ENCODE measurements around the gene CORO1C. TPM values are rescaled to one million over a fixed set of nuclear protein-coding genes. Genes with fewer than 3 reads are reported as not detected.

Gene CORO1C
- total RNA-seq, 1 experiment from 2014 or later = 195 TPM

GRCh38 chr12:108730365-108731104 is 783 bp downstream of the CORO1C start:
- Mint-ChIP-seq H3K4me3 (ENCODE audit: unreplicated experiment) (peak overlapping the region; percentile 95), H3K27me3 (ENCODE audit: insufficient read depth, unreplicated experiment) (no peaks in the 10 kb centered on the region), H3K27ac (ENCODE audit: unreplicated experiment) (peak overlapping the region; percentile 99), H3K36me3 (ENCODE audit: insufficient read depth, unreplicated experiment) (peaks cover 38% of the 10 kb centered on the region), H3K4me1 (ENCODE audit: low read depth, unreplicated experiment) (peaks cover 20% of the 10 kb centered on the region), H3K9me3 (ENCODE audit: unreplicated experiment) (no peaks in the 10 kb centered on the region)
- Histone ChIP-seq H3K36me3 (ENCODE audit: control insufficient read depth, insufficient read depth, low read length) (no peaks in the 10 kb centered on the region; the same call in 1 of the 2 replicates), H3K27me3 (replicated peaks; ENCODE audit: control insufficient read depth, insufficient read depth, low read length) (no peaks in the 10 kb centered on the region), H3K9me3 (no peaks in the 10 kb centered on the region), H3K4me1 (peaks cover 45% of the 10 kb centered on the region), H3K4me3 (ENCODE audit: low read depth, low read length) (peak overlapping the region; percentile 85)
- ChIA-PET POLR2A (interaction anchor here (0.5 to 1.1 kb wide), 5 partner anchors 13 to 197 kb away, joined by 4 to 11 read pairs (median 6); no protein-coding TSS in a partner anchor), CTCF (interaction anchor here (1.3 kb wide), 1 partner anchor 66 kb away, joined by 5 read pairs; no protein-coding TSS in a partner anchor)
- no peak for TF ChIP-seq CTCF (IDR thresholded peaks at IDR 0.05; ENCODE audit: insufficient read depth in 1 of 2, low read depth in 1 of 2, low read length in 1 of 2, severe bottlenecking in 1 of 2, unreplicated experiment in 1 of 2)
- intact Hi-C loops (cut with micrococcal nuclease; ENCODE audit: unreplicated experiment) = loop anchor here (2.0 to 5.0 kb wide), 3 partner anchors 37 to 168 kb away; partner anchors contain the start of gene ISCU
- no TSS peak for BruUV-seq (replicated peaks)
- DNase-seq = peak; percentile 76 to 81

- Histone ChIP-seq H3K36me3 (ENCODE audit: control insufficient read depth, insufficient read depth, low read length) (no peaks in the 10 kb centered on the region; the same call in 1 of the 2 replicates), H3K4me1 (peaks cover 50% of the 10 kb centered on the region), H3K27me3 (replicated peaks; ENCODE audit: control insufficient read depth, insufficient read depth, low read length) (no peaks in the 10 kb centered on the region), H3K9me3 (no peaks in the 10 kb centered on the region), H3K4me3 (ENCODE audit: low read depth, low read length) (peak overlapping the region; percentile 85)
- peak overlapping the region; percentile 99 for H3K27ac Mint-ChIP-seq (ENCODE audit: unreplicated experiment)
- no peak for DNase-seq
- CTCF ChIA-PET = interaction anchor here (1.3 kb wide), 1 partner anchor 65 kb away, joined by 5 read pairs; no protein-coding TSS in a partner anchor
- BruUV-seq (replicated peaks) = TSS peak; percentile 28
- H3K36me3 Mint-ChIP-seq (ENCODE audit: insufficient read depth, unreplicated experiment) = peaks cover 38% of the 10 kb centered on the region
- POLR2A ChIA-PET = interaction anchor here (0.5 to 1.1 kb wide), 4 partner anchors 14 to 197 kb away, joined by 4 to 11 read pairs (median 6); no protein-coding TSS in a partner anchor
- H3K27me3 Mint-ChIP-seq (ENCODE audit: insufficient read depth, unreplicated experiment) = no peaks in the 10 kb centered on the region
- no peaks in the 10 kb centered on the region for H3K9me3 Mint-ChIP-seq (ENCODE audit: unreplicated experiment)
- TF ChIP-seq CTCF (IDR thresholded peaks at IDR 0.05; ENCODE audit: insufficient read depth in 1 of 2, low read depth in 1 of 2, low read length in 1 of 2, severe bottlenecking in 1 of 2, unreplicated experiment in 1 of 2) = no peak
- H3K4me1 Mint-ChIP-seq (ENCODE audit: low read depth, unreplicated experiment) = peaks cover 28% of the 10 kb centered on the region
- peak overlapping the region; percentile 95 for H3K4me3 Mint-ChIP-seq (ENCODE audit: unreplicated experiment)
- intact Hi-C loops (cut with micrococcal nuclease; ENCODE audit: unreplicated experiment) = loop anchor here (2.0 to 5.0 kb wide), 3 partner anchors 38 to 167 kb away; partner anchors contain the start of gene ISCU
These were observed 1.5 kb downstream of the CORO1C start for GRCh38 chr12:108729612-108730364.

All from Caco-2 (cell line).